G401 (cell line): ENCODE results near the gene SETD5. TPM values are rescaled to one million over a fixed set of nuclear protein-coding genes. Genes with fewer than 3 reads are reported as not detected.
A peak's percentile ranks its signal among the peaks of the same experiment; 100 is the strongest.

Experiments
- DNase-seq: peaks from one replicate; pipeline ENCODE4 v3.0.0-alpha.2; 2015; ENCODE audit warnings: low spot score
- in situ Hi-C: cut with HindIII; loops from 2 replicates; pipeline ENCODE4 v1.10.0; 2016; ENCODE audit warnings: low sequenced_read_pairs, mixed read lengths
- total RNA-seq: library from RNA; depleted of rRNA; stranded (reverse); fragments of >200 nt; shearing (Covaris generic); gene quantifications from 2 replicates; pipeline ENCODE4 v1.2.3, GENCODE V29; 2014; rRNA removed

The SETD5 gene
- 35.4 and 60.6 TPM in 2 replicates for total RNA-seq

GRCh38 chr3:9397332-9397905 lies at the start of gene SETD5:
TSS of gene SETD5 (plus strand) at chr3:9397615. CDS start at chr3:9428939, 31,324 bp downstream.
- in situ Hi-C loops = no loop called here
- DNase-seq = peak; percentile 96

- DNase-seq = no peak
- in situ Hi-C loops = no loop called here
Observed at GRCh38 chr3:9347887-9348286, 49.5 kb upstream of the SETD5 start.

GRCh38 chr3:9349321-9350117 lies 47.9 kb upstream of the SETD5 start:
- in situ Hi-C loops = no loop called here
- DNase-seq = no peak

GRCh38 chr3:9351709-9352126 lies 45.7 kb upstream of the SETD5 start:
- DNase-seq = no peak
- in situ Hi-C loops = no loop called here

- peak; percentile 85 for DNase-seq
- in situ Hi-C loops = no loop called here
Observed at GRCh38 chr3:9352917-9353752, 44.3 kb upstream of the SETD5 start.

- no peak for DNase-seq
- in situ Hi-C loops = no loop called here
Observed at GRCh38 chr3:9361691-9362388, 35.6 kb upstream of the SETD5 start.

GRCh38 chr3:9362731-9363530 lies 34.5 kb upstream of the SETD5 start, which contains the start of gene THUMPD3:
TSS of gene THUMPD3 (plus strand) at chr3:9363054. CDS start at chr3:9365069, 2,015 bp downstream.
- DNase-seq = peak; percentile 92
- in situ Hi-C loops = no loop called here

GRCh38 chr3:9369508-9369907 lies 27.9 kb upstream of the SETD5 start:
- in situ Hi-C loops = no loop called here
- DNase-seq = no peak

GRCh38 chr3:9373465-9373864 lies 23.9 kb upstream of the SETD5 start:
- DNase-seq = no peak
- in situ Hi-C loops = no loop called here

- in situ Hi-C loops = no loop called here
Observed at GRCh38 chr3:9377981-9378380, 19.4 kb upstream of the SETD5 start.

GRCh38 chr3:9379327-9379726 lies 18.1 kb upstream of the SETD5 start:
- no peak for DNase-seq
- in situ Hi-C loops = no loop called here

More at GRCh38 chr3:9377981-9378380, 19.4 kb upstream of the SETD5 start:
- no peak for DNase-seq

GRCh38 chr3:9380014-9380413 lies 17.4 kb upstream of the SETD5 start:
- in situ Hi-C loops = no loop called here
- no peak for DNase-seq

- in situ Hi-C loops = no loop called here
- DNase-seq = no peak
Observed at GRCh38 chr3:9384141-9384828, 13.1 kb upstream of the SETD5 start.

- in situ Hi-C loops = no loop called here
- no peak for DNase-seq
Observed at GRCh38 chr3:9385187-9386077, 12.0 kb upstream of the SETD5 start.

GRCh38 chr3:9386078-9386459 lies 11.3 kb upstream of the SETD5 start:
- no peak for DNase-seq
- in situ Hi-C loops = no loop called here

GRCh38 chr3:9386501-9387321 lies 10.7 kb upstream of the SETD5 start:
- DNase-seq = no peak
- in situ Hi-C loops = no loop called here
